ENCODE measurements around the gene GLIS1.

- TF ChIP-seq CTCF (conservative IDR thresholded peaks at IDR 0.05; ENCODE audit: low read depth, low read length) (no peak), EZH2phosphoT487 (IDR thresholded peaks at IDR 0.05; ENCODE audit: borderline replicate concordance, low read length) (no peak)
These were observed 53.5 kb downstream of the GLIS1 start for GRCh38 chr1:53685272-53686051.
